ENCODE data around the gene ZNF582.
"Not testable (repeated sequence)": the region's sequence is repeated elsewhere in the genome, so short reads cannot be mapped to it uniquely, and the experiment has no call there.

ZNF582 gene

DNA sequence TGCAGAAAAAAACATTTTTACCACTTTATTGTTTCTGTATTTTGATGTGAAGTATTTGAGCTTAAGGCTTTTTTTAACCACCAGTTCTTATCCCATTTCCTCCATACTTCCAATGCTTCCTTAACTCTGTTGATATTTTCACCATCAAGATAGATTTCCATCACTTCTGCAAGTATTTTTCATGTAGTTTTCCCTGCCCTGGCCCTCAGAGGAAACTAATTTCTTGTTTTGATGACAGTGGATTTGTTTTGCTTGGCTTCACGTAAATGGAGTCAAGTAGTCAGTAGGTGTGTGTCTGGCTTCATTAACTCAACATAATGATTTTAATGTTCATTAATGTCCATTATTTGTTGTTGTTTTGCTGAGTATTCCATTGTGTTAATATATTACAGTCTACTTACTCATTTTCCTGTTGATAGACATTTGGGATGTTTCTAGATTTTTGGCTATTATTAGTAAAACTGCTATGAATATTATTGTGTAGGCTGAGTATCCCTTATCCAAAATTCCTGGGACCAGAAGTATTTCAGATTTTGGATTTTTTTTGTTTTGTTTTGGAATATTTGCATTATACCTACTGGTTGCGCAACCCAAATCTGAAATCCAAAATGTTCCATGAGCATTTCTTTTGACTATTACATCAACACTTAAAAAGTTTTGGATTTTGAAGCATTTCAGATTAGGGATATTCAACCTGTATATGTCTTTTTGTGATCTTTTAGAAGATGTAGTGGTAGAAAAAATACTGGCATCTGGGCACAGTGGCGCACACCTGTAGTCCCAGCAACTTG, 23.3 kb downstream of the ZNF582 start:
- Mint-ChIP-seq H3K9me3 (peaks cover 17% of the 10 kb centered on the region), H3K27ac (no peak overlapping the region), H3K36me3 (peaks cover 42% of the 10 kb centered on the region), H3K4me1 (peaks cover 26% of the 10 kb centered on the region), H3K27me3 (no peaks in the 10 kb centered on the region), H3K4me3 (peak overlapping the region; percentile 69)

GRCh38 chr19:56367829-56368711, 25.3 kb downstream of the ZNF582 start:
- peak overlapping the region; percentile 94 for H3K4me3 Mint-ChIP-seq
- peaks cover 23% of the 10 kb centered on the region for H3K9me3 Mint-ChIP-seq
- no peaks in the 10 kb centered on the region for H3K27me3 Mint-ChIP-seq
- H3K27ac Mint-ChIP-seq: peak overlapping the region; percentile 88
- peaks cover 26% of the 10 kb centered on the region for H3K4me1 Mint-ChIP-seq
- peaks cover 32% of the 10 kb centered on the region for H3K36me3 Mint-ChIP-seq

- no peaks in the 10 kb centered on the region for H3K4me1 Mint-ChIP-seq
- H3K9me3 Mint-ChIP-seq: peaks cover 24% of the 10 kb centered on the region
- no peaks in the 10 kb centered on the region for H3K27me3 Mint-ChIP-seq
- H3K36me3 Mint-ChIP-seq: peaks cover 42% of the 10 kb centered on the region
- no peak overlapping the region for H3K27ac Mint-ChIP-seq
- H3K4me3 Mint-ChIP-seq: no peak overlapping the region
Measured at GRCh38 chr19:56360841-56361240, 32.5 kb downstream of the ZNF582 start.

DNA sequence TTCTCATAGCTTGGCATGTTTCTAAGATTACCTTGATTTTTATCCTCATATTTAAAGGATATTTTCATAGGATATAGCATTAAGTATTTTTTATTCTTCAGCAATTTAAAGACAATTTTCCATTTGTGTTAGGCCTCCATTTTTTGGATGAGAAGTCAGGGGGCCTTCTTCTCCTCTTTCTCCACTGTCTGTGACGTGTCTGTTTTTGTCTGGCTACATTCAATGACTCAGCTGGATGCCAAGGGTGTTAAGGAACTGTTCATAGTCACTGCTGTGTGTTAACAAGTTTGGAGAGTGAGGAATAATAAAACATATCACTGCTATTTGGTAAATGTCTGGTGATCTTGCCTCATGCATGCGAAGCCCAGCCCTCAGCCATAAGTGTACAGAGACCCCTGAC, 36.4 kb downstream of the ZNF582 start:
- Mint-ChIP-seq H3K36me3 (peaks cover 32% of the 10 kb centered on the region), H3K27me3 (no peaks in the 10 kb centered on the region), H3K27ac (no peak overlapping the region), H3K4me1 (no peaks in the 10 kb centered on the region), H3K9me3 (peaks cover 15% of the 10 kb centered on the region), H3K4me3 (no peak overlapping the region)

- no peaks in the 10 kb centered on the region for H3K4me1 Mint-ChIP-seq
- no peak overlapping the region for H3K27ac Mint-ChIP-seq
- no peak overlapping the region for H3K4me3 Mint-ChIP-seq
- H3K9me3 Mint-ChIP-seq: peaks cover 15% of the 10 kb centered on the region
- no peaks in the 10 kb centered on the region for H3K27me3 Mint-ChIP-seq
- peaks cover 24% of the 10 kb centered on the region for H3K36me3 Mint-ChIP-seq
Measured at GRCh38 chr19:56355517-56355916, 37.8 kb downstream of the ZNF582 start.

GRCh38 chr19:56351208-56351607, 42.1 kb downstream of the ZNF582 start:
- Mint-ChIP-seq H3K9me3 (no peaks in the 10 kb centered on the region), H3K27ac (no peak overlapping the region), H3K27me3 (no peaks in the 10 kb centered on the region), H3K36me3 (no peaks in the 10 kb centered on the region), H3K4me3 (no peak overlapping the region), H3K4me1 (peaks cover 5% of the 10 kb centered on the region)

DNA sequence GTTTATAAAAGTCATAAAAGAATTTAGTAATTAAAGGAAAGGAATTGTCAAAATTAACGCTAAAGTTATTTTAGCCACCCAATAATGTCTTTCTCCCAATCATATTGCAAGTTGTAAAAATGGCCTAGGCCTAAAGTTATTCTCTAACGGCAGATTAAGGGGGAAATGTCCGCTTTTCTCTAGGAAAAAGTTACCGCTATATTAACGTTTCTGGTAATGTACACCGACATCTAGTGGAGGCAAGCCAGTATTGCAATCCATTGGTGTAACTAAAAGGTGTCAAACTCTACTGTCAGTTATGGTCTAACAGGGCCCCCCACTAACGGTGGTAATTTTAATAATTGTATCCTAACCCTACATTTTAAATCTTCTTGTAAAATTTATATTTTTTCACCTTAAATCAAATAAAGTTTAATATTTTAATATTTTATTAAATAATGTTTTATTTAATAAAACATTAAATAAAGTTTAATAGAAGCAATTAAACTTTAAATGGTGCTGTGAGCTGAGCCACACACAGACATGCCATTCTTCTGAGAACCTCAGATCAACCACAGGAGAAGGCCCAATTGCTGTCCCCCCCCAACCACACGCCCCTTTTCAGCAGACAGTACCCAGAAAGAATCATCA, 42.8 kb downstream of the ZNF582 start:
- no peaks in the 10 kb centered on the region for H3K36me3 Mint-ChIP-seq
- H3K4me3 Mint-ChIP-seq: no peak overlapping the region
- H3K9me3 Mint-ChIP-seq: no peaks in the 10 kb centered on the region
- H3K27me3 Mint-ChIP-seq: no peaks in the 10 kb centered on the region
- H3K27ac Mint-ChIP-seq: no peak overlapping the region
- H3K4me1 Mint-ChIP-seq: peaks cover 5% of the 10 kb centered on the region

DNA sequence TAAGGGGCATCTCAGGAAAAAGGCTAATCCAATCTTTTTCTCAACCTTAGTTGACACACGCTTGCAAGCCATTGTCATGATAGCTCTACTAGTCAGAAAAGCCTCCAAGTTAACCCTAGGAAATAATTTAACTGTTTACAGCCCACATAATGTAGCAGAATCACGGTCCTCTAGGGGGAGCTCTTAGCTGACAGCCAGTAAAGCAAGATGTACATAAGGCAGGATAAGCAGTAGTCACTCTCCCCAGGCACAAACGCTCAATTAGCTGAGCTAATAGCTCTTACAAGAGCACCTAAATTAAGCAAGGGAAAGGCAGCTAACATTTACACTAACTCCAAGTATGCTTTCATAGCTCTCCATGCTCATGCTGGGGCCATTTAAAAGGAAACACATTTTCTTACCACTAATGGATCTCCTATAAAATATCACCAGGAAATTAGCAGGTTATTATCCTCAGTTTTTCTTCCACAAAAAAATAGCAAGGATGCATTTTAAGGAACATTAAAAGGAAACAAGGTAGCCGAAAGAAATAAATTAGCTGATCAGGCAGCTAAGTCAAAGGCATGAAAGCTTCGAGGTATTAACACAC, 45.0 kb downstream of the ZNF582 start:
- Mint-ChIP-seq H3K9me3 (no peaks in the 10 kb centered on the region), H3K4me3 (no peak overlapping the region), H3K27ac (no peak overlapping the region), H3K36me3 (no peaks in the 10 kb centered on the region), H3K4me1 (peaks cover 5% of the 10 kb centered on the region), H3K27me3 (peaks cover 1% of the 10 kb centered on the region)

DNA sequence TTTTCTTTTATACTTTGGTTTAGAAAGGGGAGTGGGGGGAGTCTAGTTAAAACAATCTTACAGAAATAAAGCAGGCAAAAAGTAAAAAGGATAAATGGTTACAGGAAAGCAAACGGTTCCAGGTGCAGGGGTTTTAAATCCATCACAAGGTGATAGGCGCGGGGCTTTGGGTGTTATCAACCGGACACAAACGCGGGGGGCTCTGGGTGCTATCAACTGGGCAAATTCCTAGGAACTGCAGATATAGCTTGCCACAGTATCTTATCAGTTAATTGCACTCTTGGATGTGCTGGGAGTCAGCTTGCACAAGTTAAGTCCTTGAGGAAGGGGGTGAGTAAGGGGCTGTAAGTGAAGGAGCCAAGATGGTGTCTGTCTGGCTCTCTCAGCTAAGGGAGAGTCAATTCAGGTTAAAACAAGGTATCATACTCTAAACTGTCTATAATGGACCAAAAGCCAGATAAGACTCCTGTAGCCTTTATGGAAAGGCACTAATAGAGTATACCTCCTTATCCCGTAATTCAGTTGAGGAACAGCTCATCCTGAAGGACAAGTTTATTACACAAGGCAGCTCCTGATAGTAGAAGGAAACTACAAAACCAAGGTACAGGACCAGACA, 46.1 kb downstream of the ZNF582 start:
- Mint-ChIP-seq H3K36me3 (no peaks in the 10 kb centered on the region), H3K27me3 (peaks cover 2% of the 10 kb centered on the region), H3K27ac (no peak overlapping the region), H3K9me3 (no peaks in the 10 kb centered on the region), H3K4me1 (peaks cover 5% of the 10 kb centered on the region), H3K4me3 (no peak overlapping the region)

DNA sequence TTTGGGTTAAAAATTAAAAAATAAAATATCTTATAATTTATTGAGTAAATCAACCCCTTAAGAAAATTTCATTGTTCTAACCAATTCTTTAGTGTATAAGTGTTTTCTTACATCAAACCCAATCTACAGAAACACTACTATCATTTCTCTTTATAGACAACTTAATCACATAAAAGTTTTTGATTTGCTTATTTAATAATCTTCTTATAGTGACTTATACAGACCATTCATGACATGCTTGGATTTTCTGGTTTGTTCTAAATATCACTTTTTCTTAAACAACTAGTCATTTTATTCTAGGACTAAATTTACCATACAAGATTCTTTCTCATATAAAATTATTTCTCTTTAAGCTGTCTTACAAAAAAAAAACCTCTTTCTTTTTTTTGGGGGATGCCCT, 51.4 kb downstream of the ZNF582 start:
- peaks cover 9% of the 10 kb centered on the region for H3K27me3 Mint-ChIP-seq
- no peaks in the 10 kb centered on the region for H3K9me3 Mint-ChIP-seq
- no peak overlapping the region for H3K4me3 Mint-ChIP-seq

DNA sequence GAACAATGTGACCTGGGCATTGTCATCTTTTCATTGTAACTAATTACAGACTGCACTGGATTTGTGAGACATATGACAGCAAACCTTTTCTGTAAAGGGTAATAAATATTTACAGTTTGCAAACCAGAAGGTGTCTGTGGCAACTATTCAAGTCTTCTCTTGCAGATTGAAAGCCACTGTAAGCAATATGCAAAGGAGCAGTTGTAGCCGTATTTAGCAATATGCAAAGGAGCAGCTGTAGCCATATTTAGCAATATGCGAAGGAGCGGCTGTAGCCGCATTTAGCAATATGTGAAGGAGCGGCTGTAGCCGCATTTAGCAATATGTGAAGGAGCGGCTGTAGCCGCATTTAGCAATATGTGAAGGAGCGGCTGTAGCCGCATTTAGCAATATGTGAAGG, 54.3 kb downstream of the ZNF582 start:
- not testable (repeated sequence) for H3K4me1 Mint-ChIP-seq

More for the DNA sequence above, 51.4 kb downstream of the ZNF582 start:
- H3K36me3 Mint-ChIP-seq: peaks cover 9% of the 10 kb centered on the region
- H3K27ac Mint-ChIP-seq: no peak overlapping the region
- no peaks in the 10 kb centered on the region for H3K4me1 Mint-ChIP-seq

DNA sequence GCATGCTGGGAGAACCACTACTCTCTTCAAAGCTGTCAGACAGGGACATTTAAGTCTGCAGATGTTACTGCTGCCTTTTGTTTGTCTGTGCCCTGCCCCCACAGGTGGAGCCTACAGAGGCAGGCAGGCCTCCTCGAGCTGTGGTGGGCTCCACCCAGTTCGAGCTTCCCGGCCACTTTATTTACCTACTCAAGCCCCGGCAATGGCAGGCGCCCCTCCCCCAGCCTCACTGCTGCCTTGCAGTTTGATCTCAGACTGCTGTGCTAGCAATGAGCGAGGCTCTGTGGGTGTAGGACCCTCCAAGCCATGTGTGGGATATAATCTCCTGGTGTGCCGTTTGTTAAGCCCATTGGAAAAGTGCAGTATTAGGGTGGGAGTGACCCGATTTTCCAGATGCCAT, 56.3 kb downstream of the ZNF582 start:
- H3K36me3 Mint-ChIP-seq: peaks cover 15% of the 10 kb centered on the region
- not testable (repeated sequence) for H3K9me3 Mint-ChIP-seq, H3K27me3 Mint-ChIP-seq, H3K4me3 Mint-ChIP-seq, H3K4me1 Mint-ChIP-seq, H3K27ac Mint-ChIP-seq

More for the DNA sequence above, 54.3 kb downstream of the ZNF582 start:
- not testable (repeated sequence) for H3K36me3 Mint-ChIP-seq, H3K9me3 Mint-ChIP-seq, H3K27ac Mint-ChIP-seq, H3K27me3 Mint-ChIP-seq, H3K4me3 Mint-ChIP-seq

GRCh38 chr19:56335371-56335770, 58.0 kb downstream of the ZNF582 start:
- H3K27ac Mint-ChIP-seq, H3K4me1 Mint-ChIP-seq, H3K4me3 Mint-ChIP-seq, H3K27me3 Mint-ChIP-seq, H3K36me3 Mint-ChIP-seq, H3K9me3 Mint-ChIP-seq: not testable (repeated sequence)

GRCh38 chr19:56333506-56333905, 59.8 kb downstream of the ZNF582 start:
- H3K4me3 Mint-ChIP-seq: no peak overlapping the region
- peaks cover 3% of the 10 kb centered on the region for H3K9me3 Mint-ChIP-seq
- peaks cover 5% of the 10 kb centered on the region for H3K27me3 Mint-ChIP-seq
- no peak overlapping the region for H3K27ac Mint-ChIP-seq
- H3K36me3 Mint-ChIP-seq: peaks cover 8% of the 10 kb centered on the region
- H3K4me1 Mint-ChIP-seq: no peaks in the 10 kb centered on the region
